GM18502 (cell line): ENCODE results near the gene PTPRU.
A peak's percentile ranks its signal among the peaks of the same experiment; 100 is the strongest.

ENCODE experiments used
- ATAC-seq: cut with Tn5 transposase; IDR thresholded peaks from one replicate; pipeline ENCODE4 v1.9.1; 2021; ENCODE audit warnings: mild to moderate bottlenecking; ENCODE audit not compliant: unreplicated experiment, poor library complexity

Gene PTPRU

GRCh38 chr1:29235955-29236711 is at the start of gene PTPRU:
Gene PTPRU (plus strand): TSS chr1:29236522. CDS start chr1:29236645, 123 bp downstream.
- peak; percentile 69 for ATAC-seq

DNA sequence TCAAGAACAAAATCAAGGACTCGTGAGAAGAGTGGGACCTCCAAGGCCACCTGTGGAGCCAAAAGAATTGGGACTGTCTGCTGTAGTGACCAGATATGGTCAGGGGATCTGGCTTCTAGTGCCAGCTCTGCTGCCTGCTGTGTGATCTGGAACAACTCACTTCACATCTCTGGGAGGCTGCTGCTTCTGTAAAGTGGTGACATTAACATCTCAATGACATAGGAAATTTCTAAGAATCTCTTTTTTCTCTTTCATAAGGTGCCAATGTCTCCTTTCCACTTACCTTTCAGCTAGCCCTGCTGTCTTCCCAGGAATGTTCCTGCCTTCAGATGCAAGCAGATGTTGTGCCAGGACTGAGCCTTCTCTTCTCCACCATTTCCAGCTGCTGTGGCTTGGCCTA is 49.6 kb upstream of the PTPRU start:
- ATAC-seq = no peak

DNA sequence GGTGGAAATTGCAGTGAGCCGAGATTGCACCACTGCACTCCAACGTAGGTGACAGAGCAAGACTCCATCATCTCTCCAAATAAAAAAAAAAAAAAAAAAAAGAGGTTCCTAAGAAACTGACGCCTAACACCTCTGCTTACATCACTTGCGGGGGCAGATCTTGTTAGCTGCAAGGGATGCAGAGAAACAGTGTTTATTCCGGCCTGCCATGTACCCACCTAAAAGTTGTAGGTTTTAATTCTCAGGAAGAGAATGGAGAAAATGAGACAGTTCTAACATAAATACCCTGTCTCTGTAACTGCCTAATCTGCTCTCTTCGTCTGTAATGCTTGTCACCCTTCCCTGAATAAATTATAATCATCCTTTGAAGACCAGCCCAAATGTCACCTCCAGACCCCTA is 45.6 kb upstream of the PTPRU start:
- ATAC-seq = no peak

- no peak for ATAC-seq
Observed at GRCh38 chr1:29193879-29194455, 42.4 kb upstream of the PTPRU start.

- ATAC-seq = no peak
Observed at GRCh38 chr1:29195881-29196291, 40.4 kb upstream of the PTPRU start.

GRCh38 chr1:29196863-29197589 is 39.3 kb upstream of the PTPRU start:
- ATAC-seq = no peak

DNA sequence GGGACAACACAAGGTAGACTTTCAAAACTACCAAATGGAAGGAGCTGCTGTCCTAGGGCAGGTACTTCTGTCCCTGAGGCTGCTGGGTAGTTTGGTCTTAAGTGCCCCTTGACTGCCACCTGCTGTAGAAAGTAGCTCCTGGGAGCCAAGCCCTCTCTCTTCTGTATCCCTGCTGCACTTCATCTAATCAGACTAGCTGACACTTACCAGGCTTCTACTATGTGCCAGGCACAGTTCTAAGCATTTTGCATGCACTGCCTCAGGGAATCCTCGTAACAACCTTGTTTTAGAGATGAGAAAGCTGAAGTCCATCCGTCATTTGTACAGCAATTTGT is 38.8 kb upstream of the PTPRU start:
- no peak for ATAC-seq

DNA sequence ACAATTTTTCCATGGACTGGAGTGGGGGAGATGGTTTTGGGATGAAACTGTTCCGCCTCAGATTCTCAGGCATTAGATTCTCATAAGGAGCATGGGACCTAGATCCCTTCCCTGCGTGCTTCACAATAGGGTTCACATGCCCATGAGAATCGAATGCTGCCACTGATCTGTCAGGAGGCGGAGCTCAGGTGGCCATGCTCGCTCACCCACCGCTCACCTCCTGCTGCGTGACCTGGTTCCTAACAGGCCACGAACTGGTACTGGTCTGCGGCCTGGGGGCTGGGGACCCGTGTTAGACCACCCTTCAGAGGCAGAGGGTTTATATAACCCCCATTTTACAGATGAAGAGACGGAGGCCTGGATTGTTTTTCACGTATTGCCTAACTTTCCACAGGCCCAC is 38.3 kb upstream of the PTPRU start:
- ATAC-seq = no peak

DNA sequence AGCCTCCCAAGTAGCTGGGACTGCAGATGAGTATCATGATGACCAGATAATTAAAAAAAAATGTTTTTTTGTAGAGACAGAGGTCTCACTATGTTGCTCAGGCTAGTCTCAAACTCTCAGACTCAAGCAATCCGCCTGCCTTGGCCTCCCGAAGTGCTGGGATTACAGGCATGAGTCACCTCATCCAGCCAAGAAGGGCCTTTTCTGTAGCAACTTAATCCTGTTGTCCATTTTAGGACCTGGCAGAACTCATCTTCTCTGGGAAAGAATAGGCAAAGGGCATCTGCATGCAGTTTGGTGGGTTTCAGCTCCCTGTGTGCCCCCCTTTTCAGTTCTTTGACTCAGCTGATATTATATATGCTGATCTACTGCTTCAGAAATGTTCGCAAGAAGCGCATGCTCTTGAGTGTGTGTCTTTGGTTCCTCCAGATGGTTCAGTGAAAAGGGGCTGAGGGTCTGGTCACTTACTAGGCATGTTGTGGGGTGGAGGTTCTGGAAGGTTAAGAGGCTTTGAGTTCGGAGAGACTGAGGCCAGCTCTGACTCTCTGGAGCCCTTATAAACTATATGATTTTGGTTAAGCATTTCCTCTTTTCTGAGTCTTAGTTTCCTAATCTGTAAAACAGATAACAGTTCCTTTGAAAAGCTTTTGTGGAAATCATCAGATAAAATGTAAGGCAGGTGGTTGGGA is 35.3 kb upstream of the PTPRU start:
- ATAC-seq = no peak

- no peak for ATAC-seq
Observed at GRCh38 chr1:29201595-29202051, 34.7 kb upstream of the PTPRU start.

- ATAC-seq = no peak
Observed at GRCh38 chr1:29202053-29202452, 34.3 kb upstream of the PTPRU start.

- peak; percentile 76 for ATAC-seq
Observed at GRCh38 chr1:29202584-29203340, 33.6 kb upstream of the PTPRU start.

DNA sequence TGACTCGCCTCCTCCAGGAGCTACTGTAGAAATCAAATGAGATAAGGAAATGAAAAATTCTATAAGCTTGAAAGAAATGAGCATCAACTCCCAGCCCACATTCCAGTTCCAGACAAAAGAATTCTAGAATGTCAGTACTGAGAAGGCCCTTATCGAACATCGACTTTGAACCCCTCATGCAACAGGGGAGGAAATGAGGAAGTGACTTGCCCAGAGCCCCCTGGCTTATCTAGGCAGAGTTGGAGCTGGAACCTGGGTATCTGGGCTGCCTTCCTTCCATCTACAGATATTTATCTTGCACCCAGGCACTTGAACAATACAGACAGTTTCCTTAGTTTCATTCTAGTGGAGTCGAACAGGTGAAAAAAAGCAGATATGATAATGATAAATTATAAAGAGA is 27.9 kb upstream of the PTPRU start:
- ATAC-seq = no peak

DNA sequence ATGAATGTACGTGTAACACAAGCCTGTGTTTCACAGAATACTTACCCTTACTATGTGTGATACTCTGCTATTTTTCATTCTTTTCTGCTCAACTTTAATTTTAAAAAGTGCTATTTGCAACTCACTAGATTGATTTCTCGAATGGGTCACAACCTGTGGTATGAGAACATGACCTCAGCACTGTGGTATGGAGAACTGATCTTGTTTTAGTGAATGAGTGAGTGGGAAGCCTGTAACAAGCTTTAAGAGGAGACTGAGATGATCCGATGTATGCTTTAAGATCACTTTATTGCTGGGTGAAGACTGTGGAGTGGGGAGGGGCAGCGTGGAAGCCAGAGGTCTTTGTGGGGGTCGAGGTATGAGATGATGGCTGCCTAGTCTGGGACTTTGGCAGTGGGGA is 27.1 kb upstream of the PTPRU start:
- no peak for ATAC-seq

DNA sequence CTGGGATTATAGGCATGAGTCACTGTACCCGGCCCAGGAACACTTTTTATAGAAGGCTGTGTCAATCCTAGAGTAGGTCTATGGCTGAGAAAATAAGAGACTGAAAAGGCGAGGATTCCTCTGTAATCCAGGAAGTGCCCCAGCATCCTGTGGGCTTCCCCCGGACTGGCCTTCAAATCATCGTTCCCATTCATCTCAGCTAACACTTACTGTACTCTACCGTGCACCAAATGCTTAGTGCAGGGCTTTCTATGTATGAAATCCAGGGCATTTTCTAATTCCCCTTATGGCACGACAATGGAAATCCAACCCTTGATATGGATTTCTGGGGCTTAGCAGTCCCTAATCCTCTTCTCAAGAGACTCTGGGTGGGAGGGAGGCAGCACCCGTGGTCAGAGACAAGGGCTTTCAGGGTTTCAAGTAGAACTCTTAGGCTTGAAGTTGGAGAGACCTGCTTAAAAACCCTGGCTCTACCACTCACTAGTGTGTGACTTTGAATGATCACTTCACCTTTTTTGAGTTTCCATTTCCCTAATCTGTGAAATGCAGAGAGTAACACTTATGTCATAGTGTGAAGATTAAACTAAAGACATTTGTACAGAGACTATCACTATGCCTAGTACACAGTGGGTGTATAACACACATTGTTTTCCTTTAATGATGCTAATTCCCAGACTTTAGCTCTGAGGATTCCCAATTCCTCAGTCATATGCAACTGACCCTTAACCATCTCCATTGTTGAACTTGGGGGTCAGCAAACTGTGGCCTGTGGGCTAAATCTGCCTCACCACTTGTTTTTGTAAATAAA is 25.8 kb upstream of the PTPRU start:
- no peak for ATAC-seq

GRCh38 chr1:29211086-29212030 is 25.0 kb upstream of the PTPRU start:
- ATAC-seq = no peak

DNA sequence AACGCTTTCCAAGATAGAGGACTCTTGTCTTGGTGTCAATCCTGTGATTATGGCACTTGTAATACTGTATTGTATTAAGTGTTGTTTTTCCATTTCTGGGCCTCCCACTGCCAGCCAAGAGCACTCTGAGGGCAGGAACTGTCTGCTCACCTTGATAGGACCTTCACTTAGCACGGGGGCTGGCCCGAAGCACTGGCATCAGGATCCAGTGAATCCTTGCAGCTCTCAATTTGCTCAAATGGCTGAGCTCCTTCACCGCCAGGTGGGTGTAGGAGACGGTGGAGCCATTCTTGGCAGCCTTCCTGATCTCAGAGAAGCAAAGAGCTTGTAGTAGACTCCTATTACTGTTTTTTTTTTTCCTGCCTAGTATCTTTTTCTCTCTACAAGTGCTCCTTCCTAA is 23.3 kb upstream of the PTPRU start:
- ATAC-seq = no peak

- ATAC-seq = no peak
Observed at GRCh38 chr1:29217633-29218032, 18.7 kb upstream of the PTPRU start.
